Measurements from ENCODE around the gene RAD51B.

The RAD51B gene

GRCh38 chr14:68399971-68400370, 580.4 kb downstream of the RAD51B start:
- DNase-seq: no peak

- no peak for DNase-seq
Observed at GRCh38 chr14:68401317-68401716, 581.7 kb downstream of the RAD51B start.

GRCh38 chr14:68401855-68402254, 582.3 kb downstream of the RAD51B start:
- DNase-seq: no peak

GRCh38 chr14:68402525-68403101, 583.0 kb downstream of the RAD51B start:
- no peak for DNase-seq

GRCh38 chr14:68403191-68404145, 583.9 kb downstream of the RAD51B start:
- no peak for DNase-seq

- no peak for DNase-seq
Observed at GRCh38 chr14:68404146-68404527, 584.6 kb downstream of the RAD51B start.

GRCh38 chr14:68404652-68405183, 585.1 kb downstream of the RAD51B start:
- DNase-seq: peak; percentile 26

- DNase-seq: no peak
Observed at GRCh38 chr14:68405961-68406360, 586.4 kb downstream of the RAD51B start.

- no peak for DNase-seq
Observed at GRCh38 chr14:68407285-68407684, 587.7 kb downstream of the RAD51B start.

GRCh38 chr14:68407825-68408224, 588.2 kb downstream of the RAD51B start:
- no peak for DNase-seq

GRCh38 chr14:68408680-68409079, 589.1 kb downstream of the RAD51B start:
- peak; percentile 39 for DNase-seq

- DNase-seq: peak; percentile 59
Observed at GRCh38 chr14:68409387-68409786, 589.8 kb downstream of the RAD51B start.

GRCh38 chr14:68412505-68413465, 593.2 kb downstream of the RAD51B start:
- peak; percentile 26 for DNase-seq

- peak; percentile 42 for DNase-seq
Observed at GRCh38 chr14:68413509-68413908, 593.9 kb downstream of the RAD51B start.

- no peak for DNase-seq
Observed at GRCh38 chr14:68414121-68414520, 594.5 kb downstream of the RAD51B start.

GRCh38 chr14:68416171-68416570, 596.6 kb downstream of the RAD51B start:
- DNase-seq: no peak

- no peak for DNase-seq
Observed at GRCh38 chr14:68417009-68417650, 597.6 kb downstream of the RAD51B start.

GRCh38 chr14:68418174-68419118, 598.9 kb downstream of the RAD51B start:
- DNase-seq: no peak

- DNase-seq: no peak
Observed at GRCh38 chr14:68420350-68420749, 600.8 kb downstream of the RAD51B start.

- DNase-seq: peak; percentile 13
Observed at GRCh38 chr14:68421116-68421515, 601.5 kb downstream of the RAD51B start.

- DNase-seq: peak; percentile 1
Observed at GRCh38 chr14:68423686-68424085, 604.1 kb downstream of the RAD51B start.

Data from OCI-M1 (cell line).